Activated B cell treated with CpG ODN at 0.5 μM for 24 hours (primary cell): ENCODE results near the gene TMCO4. TPM values are rescaled to one million over a fixed set of nuclear protein-coding genes. Genes with fewer than 3 reads are reported as not detected.

Experiments used
- ATAC-seq: fragments of 200-7000 bp; cut with Tn5 transposase; one replicate; pipeline ENCODE4 v1.10.0; 2021; ENCODE audit warnings: low read depth, mild to moderate bottlenecking, moderate library complexity
- CTCF ChIA-PET: fragments of 350-600 bp; sonication (Branson Sonifier 250); formaldehyde crosslinking; loops from one replicate; lab custom pipeline; 2021; ENCODE audit warnings: antibody characterized with exemption; lab: Charles Lee
- POLR2A ChIA-PET: fragments of 350-600 bp; sonication (Branson Sonifier 250); formaldehyde crosslinking; loops from one replicate; lab custom pipeline; 2021; ENCODE audit warnings: antibody characterized with exemption; lab: Charles Lee
- DNase-seq: peaks from one replicate; pipeline ENCODE4 v3.0.0; 2022
- H3K27ac Mint-ChIP-seq: one replicate; pipeline ENCODE4 v1.8.0; 2020; ENCODE audit warnings: mixed read lengths
- H3K27me3 Mint-ChIP-seq: one replicate; pipeline ENCODE4 v1.8.0; 2021; ENCODE audit warnings: mixed read lengths
- H3K36me3 Mint-ChIP-seq: one replicate; pipeline ENCODE4 v1.8.0; 2021; ENCODE audit warnings: low read depth, mixed read lengths
- H3K4me1 Mint-ChIP-seq: one replicate; pipeline ENCODE4 v1.8.0; 2021; ENCODE audit warnings: mixed read lengths
- H3K4me3 Mint-ChIP-seq: one replicate; pipeline ENCODE4 v1.8.0; 2020; ENCODE audit warnings: mild to moderate bottlenecking, mixed read lengths
- H3K9me3 Mint-ChIP-seq: one replicate; pipeline ENCODE4 v1.8.0; 2020; ENCODE audit warnings: mixed read lengths
- intact Hi-C: fragments of 100-400 bp; cut with micrococcal nuclease; formaldehyde crosslinking; loops from one replicate; pipeline ENCODE4 v1.15.1; 2024
- total RNA-seq: library from RNA; stranded (reverse); gene quantifications from 2 replicates; pipeline ENCODE4 v1.2.3, GENCODE V29; 2022
- TF ChIP-seq, protein P1 (sequence below): fragments of 200-600 bp; IDR thresholded peaks from one replicate; pipeline ENCODE4 v1.8.0; 2022; ENCODE audit warnings: antibody characterized with exemption, mild to moderate bottlenecking

The TMCO4 gene
- total RNA-seq, 1 donor from 2014 or later = 22.3 TPM

DNA sequence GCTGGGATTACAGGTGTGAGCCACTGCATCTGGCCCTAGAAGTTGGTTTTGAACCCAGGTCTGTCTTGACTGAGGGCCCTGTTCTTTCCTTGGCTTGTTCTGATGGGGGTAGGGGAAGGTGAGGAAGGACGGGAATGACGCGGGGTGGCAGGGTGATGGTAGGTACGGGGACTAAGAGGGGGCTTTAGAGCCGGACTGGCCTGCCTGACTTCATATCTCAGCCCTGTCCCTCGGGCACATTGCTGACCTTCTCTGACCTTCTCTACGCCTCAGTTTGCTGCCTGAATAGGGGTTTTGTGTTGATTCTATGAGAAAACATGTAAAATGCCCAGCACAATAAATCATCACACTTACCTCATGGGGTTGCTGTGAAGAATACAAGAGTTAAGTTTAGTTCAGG, 8.6 kb upstream of the TMCO4 start:
- H3K27ac Mint-ChIP-seq = no peak overlapping the region
- intact Hi-C loops = no loop called here
- CTCF ChIA-PET = no interaction called here
- H3K4me1 Mint-ChIP-seq = no peaks in the 10 kb centered on the region
- ATAC-seq (no peak), DNase-seq (no peak)
- H3K9me3 Mint-ChIP-seq = no peaks in the 10 kb centered on the region
- TF ChIP-seq, protein P1, sequence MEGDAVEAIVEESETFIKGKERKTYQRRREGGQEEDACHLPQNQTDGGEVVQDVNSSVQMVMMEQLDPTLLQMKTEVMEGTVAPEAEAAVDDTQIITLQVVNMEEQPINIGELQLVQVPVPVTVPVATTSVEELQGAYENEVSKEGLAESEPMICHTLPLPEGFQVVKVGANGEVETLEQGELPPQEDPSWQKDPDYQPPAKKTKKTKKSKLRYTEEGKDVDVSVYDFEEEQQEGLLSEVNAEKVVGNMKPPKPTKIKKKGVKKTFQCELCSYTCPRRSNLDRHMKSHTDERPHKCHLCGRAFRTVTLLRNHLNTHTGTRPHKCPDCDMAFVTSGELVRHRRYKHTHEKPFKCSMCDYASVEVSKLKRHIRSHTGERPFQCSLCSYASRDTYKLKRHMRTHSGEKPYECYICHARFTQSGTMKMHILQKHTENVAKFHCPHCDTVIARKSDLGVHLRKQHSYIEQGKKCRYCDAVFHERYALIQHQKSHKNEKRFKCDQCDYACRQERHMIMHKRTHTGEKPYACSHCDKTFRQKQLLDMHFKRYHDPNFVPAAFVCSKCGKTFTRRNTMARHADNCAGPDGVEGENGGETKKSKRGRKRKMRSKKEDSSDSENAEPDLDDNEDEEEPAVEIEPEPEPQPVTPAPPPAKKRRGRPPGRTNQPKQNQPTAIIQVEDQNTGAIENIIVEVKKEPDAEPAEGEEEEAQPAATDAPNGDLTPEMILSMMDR = no peak
- POLR2A ChIA-PET = no interaction called here
- H3K4me3 Mint-ChIP-seq = no peak overlapping the region
- H3K36me3 Mint-ChIP-seq = no peaks in the 10 kb centered on the region
- peaks cover 16% of the 10 kb centered on the region for H3K27me3 Mint-ChIP-seq

DNA sequence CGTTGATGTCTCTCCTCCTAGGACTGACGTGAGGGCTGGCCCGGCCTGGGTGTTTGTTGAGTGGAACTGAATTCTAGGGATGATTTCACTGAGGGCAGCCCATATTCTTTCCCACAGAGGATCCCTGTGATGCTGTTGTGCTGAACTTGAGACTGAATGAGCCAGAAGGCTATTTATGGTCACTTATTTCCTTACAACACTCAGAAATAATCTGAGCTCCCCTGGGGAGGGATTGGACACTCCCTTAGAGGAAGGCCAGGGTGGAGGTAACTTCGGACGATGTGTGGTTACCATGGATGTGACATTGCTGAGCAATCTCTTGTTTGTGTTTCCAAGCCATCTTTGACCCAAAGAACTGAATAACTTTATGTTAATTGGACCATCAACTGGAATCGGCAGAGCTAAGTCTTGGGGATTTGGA, 5.1 kb upstream of the TMCO4 start:
- ATAC-seq (no peak), DNase-seq (no peak)
- ChIA-PET POLR2A (no interaction called here), CTCF (no interaction called here)
- Mint-ChIP-seq H3K27me3 (peaks cover 13% of the 10 kb centered on the region), H3K36me3 (peaks cover 5% of the 10 kb centered on the region), H3K27ac (no peak overlapping the region), H3K9me3 (no peaks in the 10 kb centered on the region), H3K4me3 (no peak overlapping the region), H3K4me1 (peaks cover 6% of the 10 kb centered on the region)
- intact Hi-C loops = no loop called here
- TF ChIP-seq, protein P1 = no peak

DNA sequence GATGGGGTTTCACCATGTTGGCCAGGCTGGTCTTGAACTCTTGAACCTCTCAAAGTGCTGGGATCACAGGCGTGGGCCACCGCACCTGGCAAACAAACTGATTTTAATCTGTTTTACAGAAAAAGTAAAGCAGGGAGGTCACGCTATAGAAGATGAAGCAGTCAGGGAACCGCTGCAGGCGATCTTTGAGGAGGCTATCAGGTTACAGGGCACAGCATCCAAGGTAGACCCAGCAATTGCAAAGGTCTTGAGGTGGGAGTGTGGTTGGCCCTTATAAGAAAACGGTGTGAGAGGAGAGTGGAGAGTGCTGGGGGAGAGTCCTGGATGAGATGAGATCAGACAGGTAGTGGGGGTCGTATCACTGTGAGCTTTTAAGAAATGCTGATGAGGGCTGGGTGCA, 2.6 kb upstream of the TMCO4 start:
- POLR2A ChIA-PET = no interaction called here
- H3K27ac Mint-ChIP-seq = no peak overlapping the region

DNA sequence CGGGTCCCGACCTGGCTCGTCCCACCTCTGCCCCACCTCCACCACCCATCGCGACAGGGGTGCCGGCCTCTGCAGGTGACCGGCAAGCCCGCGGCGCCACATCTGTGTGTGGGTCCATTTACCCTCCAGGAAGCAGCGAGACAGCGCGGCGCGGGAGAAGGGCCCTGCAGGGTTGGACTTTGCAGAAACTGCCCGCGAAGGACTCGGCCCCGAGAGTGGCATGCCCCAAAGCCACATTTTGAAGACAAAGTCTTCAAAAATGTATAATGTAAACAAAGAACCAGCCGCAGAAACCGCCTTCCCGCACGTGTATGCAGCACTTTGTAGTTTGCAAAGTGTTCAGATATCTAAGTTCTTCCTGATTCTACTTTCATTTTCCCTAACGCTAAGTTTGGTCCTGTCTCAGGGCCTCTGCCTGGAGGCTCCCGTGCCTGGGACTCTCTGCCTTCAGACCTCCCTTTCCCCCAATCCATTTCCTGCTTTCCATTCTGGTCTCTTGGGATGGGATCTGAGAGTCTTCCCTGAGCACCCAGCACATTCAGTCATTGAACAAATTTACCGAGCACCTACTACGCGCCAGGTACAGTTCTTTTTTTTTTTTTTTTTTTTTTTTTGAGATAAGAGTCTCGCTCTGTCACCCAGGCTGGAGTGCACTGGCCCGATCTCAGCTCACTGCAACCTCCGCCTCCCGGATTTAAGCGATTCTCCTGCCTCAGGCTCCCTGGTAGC, 524 bp upstream of the TMCO4 start:
- H3K27ac Mint-ChIP-seq = peak overlapping the region; percentile 86
- H3K9me3 Mint-ChIP-seq = no peaks in the 10 kb centered on the region
- POLR2A ChIA-PET = interaction anchor here (0.6 kb wide), 1 partner anchor 24 kb away, joined by 3 read pairs; no protein-coding TSS in a partner anchor
- H3K4me1 Mint-ChIP-seq = peaks cover 14% of the 10 kb centered on the region
- H3K27me3 Mint-ChIP-seq = peaks cover 2% of the 10 kb centered on the region
- peak; percentile 56 for ATAC-seq
- H3K4me3 Mint-ChIP-seq = peak overlapping the region; percentile 91
- peaks cover 13% of the 10 kb centered on the region for H3K36me3 Mint-ChIP-seq
- no peak for DNase-seq
- CTCF ChIA-PET = no interaction called here
- TF ChIP-seq, protein P1 = no peak
- intact Hi-C loops = no loop called here

More for the DNA sequence above, 2.6 kb upstream of the TMCO4 start:
- peaks cover 6% of the 10 kb centered on the region for H3K36me3 Mint-ChIP-seq
- DNase-seq (no peak), ATAC-seq (no peak)
- H3K9me3 Mint-ChIP-seq = no peaks in the 10 kb centered on the region
- CTCF ChIA-PET = no interaction called here
- H3K4me1 Mint-ChIP-seq = peaks cover 14% of the 10 kb centered on the region
- intact Hi-C loops = no loop called here
- H3K4me3 Mint-ChIP-seq = no peak overlapping the region
- TF ChIP-seq, protein P1 = no peak
- H3K27me3 Mint-ChIP-seq = peaks cover 8% of the 10 kb centered on the region

DNA sequence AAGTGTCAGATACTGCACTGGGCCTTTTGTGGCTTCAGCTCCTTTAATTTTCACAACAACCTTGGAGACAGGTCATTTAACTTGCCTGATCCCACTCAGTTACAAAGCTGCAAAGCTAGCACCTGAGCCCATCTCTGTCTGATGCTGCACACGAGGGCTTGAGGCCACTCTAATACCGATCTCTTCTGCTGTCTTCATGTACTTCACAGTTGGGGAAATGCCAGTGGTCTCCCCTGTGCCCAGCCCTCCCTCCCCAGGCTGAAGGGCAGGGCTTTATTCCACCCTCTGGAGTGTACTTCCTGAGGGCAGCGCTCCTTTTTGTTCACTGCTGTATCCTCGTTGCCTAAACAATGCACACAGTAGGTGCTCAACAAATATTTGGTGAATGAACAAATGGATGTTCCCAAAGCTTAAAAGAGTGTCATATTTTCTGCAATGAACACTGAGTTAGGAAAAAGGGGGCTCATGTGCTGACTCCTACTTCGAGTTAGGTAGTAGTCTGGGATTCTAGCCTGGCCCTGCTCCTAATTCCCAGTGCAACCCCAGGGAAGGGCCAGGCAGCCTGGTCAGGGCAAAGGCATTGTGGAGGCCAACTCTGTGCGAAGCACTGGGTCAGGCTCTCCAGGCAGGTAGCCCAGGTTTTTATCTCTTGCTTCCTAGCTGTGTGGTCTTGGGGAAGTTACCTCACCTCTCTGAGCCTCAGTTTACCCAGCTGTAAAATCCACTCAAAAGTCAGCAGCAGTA, 1.1 kb downstream of the TMCO4 start:
- intact Hi-C loops = loop anchor here (2.0 kb wide), 1 partner anchor 84 kb away; the partner anchor contains the start of gene OTUD3
- ATAC-seq (no peak), DNase-seq (no peak)
- Mint-ChIP-seq H3K36me3 (peaks cover 24% of the 10 kb centered on the region), H3K9me3 (peaks cover 3% of the 10 kb centered on the region), H3K4me3 (peak overlapping the region; percentile 84), H3K27me3 (no peaks in the 10 kb centered on the region), H3K4me1 (peaks cover 19% of the 10 kb centered on the region), H3K27ac (peak overlapping the region; percentile 87)
- TF ChIP-seq, protein P1 = no peak
- ChIA-PET POLR2A (no interaction called here), CTCF (interaction anchor here (0.6 kb wide), 1 partner anchor 39 kb away, joined by 3 read pairs; no protein-coding TSS in a partner anchor)
